SK-N-MC (cell line): ENCODE data around the gene DLG5.

ENCODE experiments used
- DNase-seq: peaks from one replicate; pipeline ENCODE4 v3.0.0-alpha.2; 2011; ENCODE audit warnings: low read depth, low spot score
- H3K27ac ChIP-seq: fragments of 200-600 bp; sonication (generic); 2 replicates; pipeline ENCODE4 v1.5.1; 2016; ENCODE audit warnings: mixed run types
- H3K36me3 ChIP-seq: fragments of 200-600 bp; sonication (generic); 2 replicates; pipeline ENCODE4 v1.6.1; 2017; ENCODE audit warnings: antibody characterized with exemption, low read length, mixed read lengths; ENCODE audit not compliant: insufficient read depth
- H3K4me3 ChIP-seq: fragments of 200-600 bp; sonication (generic); 2 replicates; pipeline ENCODE4 v1.5.1; 2016
- H3K9ac ChIP-seq: fragments of 200-600 bp; sonication (generic); 2 replicates; pipeline ENCODE4 v1.8.0; 2017; ENCODE audit warnings: mixed run types, mixed read lengths; ENCODE audit not compliant: insufficient read length
- H3K9me3 ChIP-seq: fragments of 200-600 bp; sonication (generic); 2 replicates; pipeline ENCODE4 v1.6.1; 2017; ENCODE audit warnings: low read depth, mild to moderate bottlenecking, antibody characterized with exemption, low read length, moderate library complexity, mixed read lengths
- EZH2 ChIP-seq: fragments of 200-600 bp; sonication (generic); IDR thresholded peaks from one replicate; pipeline ENCODE4 v1.6.1; 2017; ENCODE audit warnings: antibody characterized with exemption
- FOXP2 ChIP-seq: optimal IDR thresholded peaks from 2 replicates; pipeline ENCODE3; 2011; ENCODE audit warnings: mild to moderate bottlenecking, moderate library complexity; ENCODE audit not compliant: insufficient read depth; ENCODE audit errors: extremely low read length, control extremely low read depth
- POLR2AphosphoS5 ChIP-seq: IDR thresholded peaks from 2 replicates; pipeline ENCODE4 v1.6.1; 2012; ENCODE audit warnings: mild to moderate bottlenecking, low read depth, low read length, borderline replicate concordance

DLG5 gene

GRCh38 chr10:77896058-77896457 lies 30.5 kb downstream of the DLG5 start:
- H3K4me3 ChIP-seq = no peak overlapping the region
- DNase-seq = no peak
- H3K27ac ChIP-seq = no peak overlapping the region
- H3K9me3 ChIP-seq = no peaks in the 10 kb centered on the region
- no peak overlapping the region for H3K9ac ChIP-seq
- H3K36me3 ChIP-seq = no peaks in the 10 kb centered on the region
- TF ChIP-seq EZH2 (no peak), POLR2AphosphoS5 (no peak), FOXP2 (no peak)

GRCh38 chr10:77894058-77894457 lies 32.5 kb downstream of the DLG5 start:
- no peak for DNase-seq
- TF ChIP-seq FOXP2 = no peak
- TF ChIP-seq EZH2 = no peak
- no peak for TF ChIP-seq POLR2AphosphoS5

GRCh38 chr10:77893386-77893785 lies 33.2 kb downstream of the DLG5 start:
- TF ChIP-seq POLR2AphosphoS5 = no peak
- no peak for TF ChIP-seq EZH2
- TF ChIP-seq FOXP2 = no peak
- Histone ChIP-seq H3K4me3 (no peak overlapping the region), H3K9me3 (no peaks in the 10 kb centered on the region), H3K27ac (no peak overlapping the region), H3K36me3 (no peaks in the 10 kb centered on the region), H3K9ac (no peak overlapping the region)
- DNase-seq = no peak

More at GRCh38 chr10:77894058-77894457, 32.5 kb downstream of the DLG5 start:
- Histone ChIP-seq H3K36me3 (no peaks in the 10 kb centered on the region), H3K27ac (no peak overlapping the region), H3K4me3 (no peak overlapping the region), H3K9ac (no peak overlapping the region), H3K9me3 (no peaks in the 10 kb centered on the region)

GRCh38 chr10:77892761-77893160 lies 33.8 kb downstream of the DLG5 start:
- H3K27ac ChIP-seq = no peak overlapping the region
- H3K9me3 ChIP-seq = no peaks in the 10 kb centered on the region
- H3K4me3 ChIP-seq = no peak overlapping the region
- TF ChIP-seq POLR2AphosphoS5 (no peak), EZH2 (no peak), FOXP2 (no peak)
- H3K9ac ChIP-seq = no peak overlapping the region
- DNase-seq = no peak
- H3K36me3 ChIP-seq = no peaks in the 10 kb centered on the region

- Histone ChIP-seq H3K9ac (no peak overlapping the region), H3K27ac (no peak overlapping the region), H3K4me3 (no peak overlapping the region), H3K36me3 (no peaks in the 10 kb centered on the region), H3K9me3 (no peaks in the 10 kb centered on the region)
- TF ChIP-seq POLR2AphosphoS5 (no peak), FOXP2 (no peak), EZH2 (no peak)
- DNase-seq = no peak
These were observed 34.4 kb downstream of the DLG5 start for GRCh38 chr10:77892021-77892739.

GRCh38 chr10:77890097-77890496 lies 36.5 kb downstream of the DLG5 start:
- Histone ChIP-seq H3K27ac (no peak overlapping the region), H3K36me3 (no peaks in the 10 kb centered on the region), H3K9me3 (no peaks in the 10 kb centered on the region), H3K4me3 (no peak overlapping the region), H3K9ac (no peak overlapping the region)
- no peak for TF ChIP-seq POLR2AphosphoS5
- no peak for TF ChIP-seq EZH2
- no peak for TF ChIP-seq FOXP2
- DNase-seq = no peak

DNA sequence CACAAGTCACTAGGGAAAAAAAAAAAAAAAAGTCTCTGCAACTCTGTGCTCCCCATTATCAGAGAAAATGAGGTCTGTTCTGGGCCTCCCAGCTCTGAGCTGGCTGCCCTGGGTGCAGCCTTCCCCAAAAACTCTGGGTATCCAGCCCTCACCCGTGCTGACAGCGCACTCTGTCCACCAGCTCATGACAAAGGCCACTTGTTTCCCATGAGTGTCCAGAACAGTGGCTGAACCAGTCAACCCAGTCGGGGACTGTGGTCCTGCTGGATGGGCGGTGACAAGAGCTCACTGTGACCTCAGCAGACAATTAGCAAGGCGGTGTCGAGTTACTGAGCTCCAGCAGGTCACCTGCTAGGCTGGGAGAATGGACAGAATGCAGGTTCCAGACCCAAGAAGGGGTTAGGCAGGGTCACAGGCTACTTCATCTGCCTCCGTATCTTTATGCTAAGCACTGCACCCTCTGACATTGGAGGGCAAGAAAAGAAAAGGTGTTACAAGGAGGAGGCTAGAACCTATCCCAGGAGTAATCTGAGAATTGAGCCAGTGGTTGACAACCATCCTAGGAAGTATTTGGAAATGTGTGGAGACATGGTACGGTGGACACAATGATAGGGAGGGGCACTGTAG lies 37.2 kb downstream of the DLG5 start:
- TF ChIP-seq FOXP2 (no peak), EZH2 (no peak), POLR2AphosphoS5 (no peak)
- H3K4me3 ChIP-seq = no peak overlapping the region
- DNase-seq = no peak
- H3K9ac ChIP-seq = no peak overlapping the region
- H3K9me3 ChIP-seq = no peaks in the 10 kb centered on the region
- no peaks in the 10 kb centered on the region for H3K36me3 ChIP-seq
- H3K27ac ChIP-seq = no peak overlapping the region

GRCh38 chr10:77888356-77888703 lies 38.2 kb downstream of the DLG5 start:
- no peak for DNase-seq
- H3K9ac ChIP-seq = no peak overlapping the region
- H3K27ac ChIP-seq = peak overlapping the region; percentile 57; the same call in 1 of the 2 replicates
- no peaks in the 10 kb centered on the region for H3K36me3 ChIP-seq
- no peaks in the 10 kb centered on the region for H3K9me3 ChIP-seq
- H3K4me3 ChIP-seq = peak overlapping the region; percentile 69
- no peak for TF ChIP-seq FOXP2
- TF ChIP-seq POLR2AphosphoS5 = no peak

GRCh38 chr10:77887631-77888355 lies 38.8 kb downstream of the DLG5 start:
- DNase-seq = no peak
- Histone ChIP-seq H3K9ac (peak overlapping the region; percentile 41), H3K27ac (peak overlapping the region; percentile 57), H3K9me3 (no peaks in the 10 kb centered on the region), H3K36me3 (no peaks in the 10 kb centered on the region), H3K4me3 (peak overlapping the region; percentile 69)
- TF ChIP-seq POLR2AphosphoS5 = no peak
